Tibial nerve (tissue), 4 donors: ENCODE results near the gene SIRT6.

Experiments used
- CTCF ChIP-seq, 5 experiments: fragments of 200-600 bp in 3 of 5; fragments of 450-650 bp in 2 of 5; sonication (generic) in 3 of 5; IDR thresholded peaks; one replicate each; pipeline ENCODE4 v1.5.1; 2016 to 2019; ENCODE audit warnings: antibody characterized with exemption in 5 of 5, mild to moderate bottlenecking in 3 of 5, moderate library complexity in 2 of 5
- EP300 ChIP-seq, 2 donors: sonication (generic); formaldehyde crosslinking; IDR thresholded peaks; one replicate each; pipeline ENCODE4 v1.6.1; 2017; ENCODE audit warnings: antibody characterized with exemption in 2 of 2, mild to moderate bottlenecking in 1 of 2

- TF ChIP-seq CTCF (IDR thresholded peaks at IDR 0.05): no peak
- no peak for TF ChIP-seq EP300 (IDR thresholded peaks at IDR 0.05)
Observed at GRCh38 chr19:4227771-4228170, 45.4 kb upstream of the SIRT6 start.
